NT2/D1 (cell line): ENCODE data around the gene ZC3H7B.

Experiments
- DNase-seq: peaks from one replicate; pipeline ENCODE4 v3.0.0-alpha.2; 2011; ENCODE audit warnings: low read depth, low spot score
- H3K27me3 ChIP-seq: 2 replicates; pipeline ENCODE4 v1.6.0; 2011; ENCODE audit warnings: mild to moderate bottlenecking; ENCODE audit not compliant: insufficient read length, insufficient read depth
- H3K36me3 ChIP-seq: 2 replicates; pipeline ENCODE4 v1.6.1; 2011; ENCODE audit warnings: mild to moderate bottlenecking, low read length, mixed read lengths; ENCODE audit not compliant: insufficient read depth, insufficient read length
- H3K4me1 ChIP-seq: 2 replicates; pipeline ENCODE4 v1.5.1; 2011; ENCODE audit not compliant: insufficient read depth, insufficient read length
- H3K4me3 ChIP-seq: 2 replicates; pipeline ENCODE4 v1.5.1; 2011; ENCODE audit warnings: low read depth; ENCODE audit not compliant: insufficient read length
- H3K9ac ChIP-seq: 2 replicates; pipeline ENCODE4 v1.6.0; 2011; ENCODE audit warnings: low read depth; ENCODE audit not compliant: insufficient read length
- H3K9me3 ChIP-seq: 2 replicates; pipeline ENCODE4 v1.5.1; 2011; ENCODE audit warnings: mild to moderate bottlenecking, low read length; ENCODE audit not compliant: insufficient read depth
- SUZ12 ChIP-seq: IDR thresholded peaks from 2 replicates; pipeline ENCODE4 v1.6.1; 2011; ENCODE audit not compliant: insufficient read length, insufficient read depth; ENCODE audit errors: extremely low read depth
- YY1 ChIP-seq: IDR thresholded peaks from 2 replicates; pipeline ENCODE4 v1.6.1; 2011; ENCODE audit not compliant: insufficient read length, insufficient read depth
- ZNF274 ChIP-seq: IDR thresholded peaks from 2 replicates; pipeline ENCODE4 v1.6.1; 2011; ENCODE audit warnings: mild to moderate bottlenecking, low read depth, low read length

Gene ZC3H7B

GRCh38 chr22:41365425-41365824 is 64.1 kb downstream of the ZC3H7B start:
- H3K27me3 ChIP-seq: no peaks in the 10 kb centered on the region
- H3K9me3 ChIP-seq: no peaks in the 10 kb centered on the region
- no peak overlapping the region for H3K4me3 ChIP-seq
- TF ChIP-seq YY1: no peak
- TF ChIP-seq SUZ12: no peak
- no peak for TF ChIP-seq ZNF274
- H3K36me3 ChIP-seq: peaks cover 3% of the 10 kb centered on the region
- no peak overlapping the region for H3K9ac ChIP-seq
- peaks cover 9% of the 10 kb centered on the region for H3K4me1 ChIP-seq
- no peak for DNase-seq

- no peaks in the 10 kb centered on the region for H3K9me3 ChIP-seq
- H3K36me3 ChIP-seq: peaks cover 3% of the 10 kb centered on the region
- no peak overlapping the region for H3K9ac ChIP-seq
- DNase-seq: no peak
- H3K4me1 ChIP-seq: peaks cover 9% of the 10 kb centered on the region
- no peak for TF ChIP-seq SUZ12
- no peak for TF ChIP-seq YY1
- no peak for TF ChIP-seq ZNF274
- H3K27me3 ChIP-seq: no peaks in the 10 kb centered on the region
- H3K4me3 ChIP-seq: no peak overlapping the region
Observed at GRCh38 chr22:41366323-41367029, 65.2 kb downstream of the ZC3H7B start.

DNA sequence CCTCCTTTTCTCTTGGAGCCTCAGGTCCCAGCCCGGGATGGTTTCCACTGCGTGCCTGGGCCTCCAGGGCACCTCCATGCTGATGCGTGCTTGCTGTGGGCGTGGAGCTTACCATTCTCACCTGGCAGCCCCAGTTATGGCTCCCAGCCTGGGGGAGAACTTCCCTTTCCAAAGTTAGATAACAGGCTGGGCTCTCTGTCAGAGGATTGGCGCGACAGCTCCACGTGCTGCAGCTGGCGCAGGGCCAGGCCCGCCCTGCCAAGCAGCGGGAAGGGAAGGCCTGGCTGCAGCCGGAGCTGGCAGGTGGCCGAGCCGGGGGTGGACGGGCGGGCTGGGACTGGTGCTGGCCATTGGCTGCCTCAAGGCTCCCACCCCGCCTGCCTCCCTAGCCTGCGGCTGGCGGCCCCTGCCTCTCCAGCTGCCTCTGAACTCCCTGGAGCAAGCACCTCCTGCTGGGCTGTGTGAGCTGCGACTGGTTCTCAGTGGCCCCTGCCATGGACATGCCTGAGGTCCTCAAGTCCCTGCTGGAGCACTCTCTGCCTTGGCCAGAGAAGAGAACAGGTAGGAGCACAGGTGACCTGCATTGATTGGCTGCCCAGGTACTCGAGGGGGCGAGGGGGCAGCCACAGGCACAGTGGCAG is 65.8 kb downstream of the ZC3H7B start:
- TF ChIP-seq YY1: no peak
- TF ChIP-seq SUZ12: no peak
- no peak for TF ChIP-seq ZNF274
- Histone ChIP-seq H3K9ac (no peak overlapping the region), H3K27me3 (no peaks in the 10 kb centered on the region), H3K36me3 (peaks cover 3% of the 10 kb centered on the region), H3K4me3 (no peak overlapping the region), H3K4me1 (peaks cover 9% of the 10 kb centered on the region), H3K9me3 (no peaks in the 10 kb centered on the region)
- no peak for DNase-seq

DNA sequence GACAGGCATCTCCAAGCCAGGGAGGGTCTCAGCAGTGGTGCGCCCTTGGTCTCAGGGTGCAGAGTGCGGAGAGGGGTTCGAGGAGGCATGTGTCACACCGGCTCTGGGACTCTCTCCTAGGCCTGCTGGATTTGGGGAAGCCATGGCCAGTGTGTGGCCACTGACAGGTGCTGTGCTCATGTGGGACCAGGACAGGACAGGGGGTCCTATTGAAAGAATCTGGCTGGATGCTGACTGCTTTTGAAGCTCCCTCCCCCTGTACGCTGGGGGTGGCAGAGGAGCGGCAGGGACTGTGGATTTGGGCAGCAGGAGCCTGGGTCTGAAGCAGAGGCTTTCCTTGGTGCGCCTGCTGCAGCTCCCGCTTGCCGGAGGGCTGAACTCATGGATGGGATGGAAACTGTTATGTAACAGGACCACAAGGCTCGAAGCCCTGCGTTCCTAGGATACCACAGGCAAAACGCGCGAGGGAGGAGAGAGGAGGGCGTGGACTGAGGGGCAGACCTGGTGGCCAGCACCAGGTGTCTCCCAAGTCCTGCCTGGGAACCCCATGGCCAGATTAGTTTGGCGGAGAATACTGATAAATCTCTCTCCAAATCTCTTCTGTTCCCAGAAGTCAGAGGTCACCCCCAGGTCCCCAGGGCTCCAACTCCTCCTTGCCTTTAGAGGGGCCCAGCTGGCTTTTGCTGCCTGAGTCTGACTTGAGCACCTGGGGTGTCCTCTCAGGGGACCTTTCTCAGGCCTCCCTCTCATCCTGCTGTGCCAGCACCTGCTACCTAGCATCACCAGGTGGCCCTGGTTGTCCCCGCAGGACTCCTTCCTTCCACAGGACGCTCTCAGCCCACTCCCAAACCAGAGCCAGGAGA is 66.6 kb downstream of the ZC3H7B start:
- peaks cover 3% of the 10 kb centered on the region for H3K36me3 ChIP-seq
- no peak overlapping the region for H3K4me3 ChIP-seq
- H3K4me1 ChIP-seq: peaks cover 9% of the 10 kb centered on the region
- no peak for TF ChIP-seq SUZ12
- no peak overlapping the region for H3K9ac ChIP-seq
- no peaks in the 10 kb centered on the region for H3K9me3 ChIP-seq
- H3K27me3 ChIP-seq: no peaks in the 10 kb centered on the region
- no peak for DNase-seq

- no peak for TF ChIP-seq YY1
- no peak for TF ChIP-seq SUZ12
- no peak for TF ChIP-seq ZNF274
- Histone ChIP-seq H3K27me3 (no peaks in the 10 kb centered on the region), H3K4me1 (peaks cover 9% of the 10 kb centered on the region), H3K9me3 (no peaks in the 10 kb centered on the region), H3K4me3 (no peak overlapping the region), H3K36me3 (no peaks in the 10 kb centered on the region), H3K9ac (no peak overlapping the region)
- no peak for DNase-seq
Observed at GRCh38 chr22:41368543-41369423, 67.5 kb downstream of the ZC3H7B start.

GRCh38 chr22:41369424-41369745 is 68.1 kb downstream of the ZC3H7B start:
- no peak overlapping the region for H3K9ac ChIP-seq
- no peaks in the 10 kb centered on the region for H3K9me3 ChIP-seq
- TF ChIP-seq ZNF274 (no peak), YY1 (no peak), SUZ12 (no peak)
- H3K36me3 ChIP-seq: no peaks in the 10 kb centered on the region
- H3K4me1 ChIP-seq: peaks cover 7% of the 10 kb centered on the region
- H3K4me3 ChIP-seq: no peak overlapping the region
- no peaks in the 10 kb centered on the region for H3K27me3 ChIP-seq
- DNase-seq: no peak

GRCh38 chr22:41369837-41370236 is 68.5 kb downstream of the ZC3H7B start:
- no peaks in the 10 kb centered on the region for H3K27me3 ChIP-seq
- H3K4me1 ChIP-seq: peaks cover 6% of the 10 kb centered on the region
- no peaks in the 10 kb centered on the region for H3K36me3 ChIP-seq
- no peak for TF ChIP-seq SUZ12
- TF ChIP-seq YY1: no peak
- no peak for TF ChIP-seq ZNF274
- H3K9ac ChIP-seq: no peak overlapping the region
- H3K4me3 ChIP-seq: no peak overlapping the region
- no peaks in the 10 kb centered on the region for H3K9me3 ChIP-seq
- no peak for DNase-seq
